Spleen (tissue), 7 donors: ENCODE measurements around the gene ZNF621.

Experiments used
- POLR2A ChIP-seq, 3 donors: fragments of 450-650 bp; IDR thresholded peaks; one replicate each; pipeline ENCODE4 v1.5.1; 2017; ENCODE audit warnings: antibody characterized with exemption in 3 of 3, mild to moderate bottlenecking in 1 of 3
- TF ChIP-seq, protein P1 (sequence below), 11 experiments: fragments of 200-600 bp in 7 of 11; fragments of 450-650 bp in 4 of 11; sonication (generic) in 4 of 11; IDR thresholded peaks in 8 of 11; conservative IDR thresholded peaks in 3 of 11; 1 replicate in 7 of 11; 2 replicates in 4 of 11; pipeline versions ENCODE4 v1.4.0 to v1.8.0; 2016 to 2021; ENCODE audit warnings: antibody characterized with exemption in 11 of 11, inconsistent platforms in 4 of 11, mild to moderate bottlenecking in 1 of 11
- donor health status: DM: no; HTN: no; CAD: no; lungs with moderate emphysema.
- donor health status: DM: no; HTN: no; CAD: no.
- donor health status: DM: no; HTN: no; CAD: no.

DNA sequence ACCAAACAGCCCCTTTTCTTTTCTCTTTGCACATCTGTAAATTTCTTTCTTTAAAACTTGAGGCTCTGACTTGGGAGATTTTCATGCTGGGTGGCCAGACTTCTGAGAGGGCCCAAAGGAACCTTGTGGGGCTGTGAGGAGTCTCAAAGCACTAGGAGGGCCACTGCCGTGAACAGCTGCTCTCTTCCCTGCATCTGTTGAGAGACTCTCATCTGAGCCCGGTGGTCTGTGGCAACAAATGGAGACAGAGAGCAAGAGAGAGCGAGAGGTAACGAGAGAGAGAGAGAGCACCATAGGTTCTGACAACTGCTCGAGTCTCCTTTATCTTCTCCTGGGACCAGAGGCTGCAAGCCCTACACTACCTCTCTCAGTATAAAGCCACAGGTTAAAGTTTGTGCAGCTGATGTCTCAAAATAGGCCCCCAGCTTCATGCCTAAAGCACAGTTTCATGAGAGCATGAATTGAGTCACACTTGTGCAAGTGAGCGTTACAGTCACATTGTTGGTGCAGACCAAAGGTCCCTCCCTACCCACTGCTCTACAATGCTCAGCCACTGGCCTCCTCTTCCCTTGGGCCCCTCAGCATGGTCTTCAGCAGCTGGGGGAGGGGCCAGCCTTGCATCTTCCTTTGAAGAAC lies 60.7 kb downstream of the ZNF621 start:
- no peak for TF ChIP-seq POLR2A (IDR thresholded peaks at IDR 0.05)
- TF ChIP-seq, protein P1, sequence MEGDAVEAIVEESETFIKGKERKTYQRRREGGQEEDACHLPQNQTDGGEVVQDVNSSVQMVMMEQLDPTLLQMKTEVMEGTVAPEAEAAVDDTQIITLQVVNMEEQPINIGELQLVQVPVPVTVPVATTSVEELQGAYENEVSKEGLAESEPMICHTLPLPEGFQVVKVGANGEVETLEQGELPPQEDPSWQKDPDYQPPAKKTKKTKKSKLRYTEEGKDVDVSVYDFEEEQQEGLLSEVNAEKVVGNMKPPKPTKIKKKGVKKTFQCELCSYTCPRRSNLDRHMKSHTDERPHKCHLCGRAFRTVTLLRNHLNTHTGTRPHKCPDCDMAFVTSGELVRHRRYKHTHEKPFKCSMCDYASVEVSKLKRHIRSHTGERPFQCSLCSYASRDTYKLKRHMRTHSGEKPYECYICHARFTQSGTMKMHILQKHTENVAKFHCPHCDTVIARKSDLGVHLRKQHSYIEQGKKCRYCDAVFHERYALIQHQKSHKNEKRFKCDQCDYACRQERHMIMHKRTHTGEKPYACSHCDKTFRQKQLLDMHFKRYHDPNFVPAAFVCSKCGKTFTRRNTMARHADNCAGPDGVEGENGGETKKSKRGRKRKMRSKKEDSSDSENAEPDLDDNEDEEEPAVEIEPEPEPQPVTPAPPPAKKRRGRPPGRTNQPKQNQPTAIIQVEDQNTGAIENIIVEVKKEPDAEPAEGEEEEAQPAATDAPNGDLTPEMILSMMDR (IDR thresholded peaks at IDR 0.05 in 8 of 11, conservative IDR thresholded peaks at IDR 0.05 in 3 of 11), result no peak
